ENCODE data around the gene TRPV2.

DNA sequence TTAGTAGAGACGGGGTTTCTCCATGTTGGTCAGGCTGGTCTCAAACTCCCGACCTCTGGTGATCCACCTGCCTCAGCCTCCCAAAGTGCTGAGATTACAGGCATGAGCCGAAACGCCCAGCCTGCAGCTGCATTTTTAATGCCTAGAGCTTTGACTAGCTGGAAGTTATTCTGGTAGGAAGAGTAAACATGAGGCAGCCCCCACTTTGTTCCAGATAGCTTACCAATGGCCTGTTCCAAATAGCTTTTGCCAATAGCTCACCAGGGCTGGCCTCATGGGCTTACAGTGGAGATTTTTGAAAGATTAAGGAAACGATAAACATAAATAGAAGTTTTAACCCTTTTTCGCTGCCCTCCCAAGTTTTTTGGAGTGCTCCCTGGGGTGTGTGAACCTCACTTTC lies 9.8 kb downstream of the TRPV2 start:
- no peak for TF ChIP-seq POLR2A (IDR thresholded peaks at IDR 0.05; ENCODE audit: low read length)
- TF ChIP-seq GATA1 (IDR thresholded peaks at IDR 0.05; ENCODE audit: low read depth, low read length), result no peak
